DOHH2 (cell line): Measurements from ENCODE around the gene DOK3.

ENCODE experiments used
- CTCF ChIP-seq: fragments of 200-600 bp; sonication (generic); IDR thresholded peaks from one replicate; pipeline ENCODE4 v1.5.1; 2014; ENCODE audit warnings: antibody characterized with exemption, mild to moderate bottlenecking, low read depth, low read length; ENCODE audit not compliant: poor library complexity, severe bottlenecking
- EZH2phosphoT487 ChIP-seq: fragments of 200-600 bp; sonication (generic); IDR thresholded peaks from 2 replicates; pipeline ENCODE4 v1.6.1; 2017; ENCODE audit warnings: borderline replicate concordance, mild to moderate bottlenecking, antibody characterized with exemption, low read length, moderate library complexity, mixed read lengths

DNA sequence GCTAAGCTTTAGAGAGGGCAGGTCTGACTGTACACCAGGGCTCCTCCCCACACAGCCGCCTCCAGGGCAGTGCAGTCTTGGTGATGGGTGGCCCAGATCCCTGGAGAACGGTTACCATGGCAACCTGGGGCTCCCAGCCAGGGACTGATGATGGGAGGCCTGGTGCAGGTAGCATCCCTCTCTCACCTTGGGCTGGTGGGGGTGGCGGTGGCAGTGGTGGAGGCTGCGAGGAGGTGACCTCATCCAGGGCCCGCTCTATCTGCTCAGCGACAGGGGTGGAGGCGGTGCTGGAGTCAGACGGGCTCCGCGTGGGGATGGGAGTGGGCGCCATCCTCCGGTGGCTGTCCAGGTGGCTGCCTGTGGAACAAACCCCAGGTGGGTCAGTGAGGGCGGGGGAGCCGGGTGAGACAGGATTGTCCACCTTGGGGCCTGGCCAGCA, 50.7 kb downstream of the DOK3 start:
- no peak for TF ChIP-seq CTCF
- no peak for TF ChIP-seq EZH2phosphoT487
